Measurements from ENCODE around the gene ZMYND8. TPM values are rescaled to one million over a fixed set of nuclear protein-coding genes. Genes with fewer than 3 reads are reported as not detected.

ZMYND8 gene
- total and polyA plus RNA-seq, 2 of the 8 experiments (the other 6 are each of a cell fraction or from before 2014, with no cell fraction given) = 50.5 to 163 TPM

GRCh38 chr20:47405775-47406325, 49.4 kb upstream of the ZMYND8 start:
- no peak overlapping the region for H3K4me2 ChIP-seq (ENCODE audit: insufficient read depth in 1 of 2, low read depth in 2 of 2, low read length in 2 of 2)
- no peak overlapping the region for H2BK20ac ChIP-seq (ENCODE audit: low read length)
- no peaks in the 10 kb centered on the region for H3K9me3 ChIP-seq (ENCODE audit: insufficient read depth in 2 of 2, low read depth in 1 of 2, low read length in 1 of 2)
- H3K36me3 ChIP-seq (ENCODE audit: control insufficient read depth in 2 of 4, insufficient read depth in 4 of 4, low read length in 3 of 4) = no peaks in the 10 kb centered on the region
- WGBS, 2 experiments (ENCODE audit: extremely low coverage in 1 of 2, insufficient coverage in 1 of 2, insufficient read length in 1 of 2, insufficient replicate concordance in 2 of 2, low coverage in 1 of 2, low lambda C conversion rate in 2 of 2, missing lambda C conversion rate in 1 of 2) = 96% methylated on average over 4 of the region's 4 CpGs; no CpG with 5 or more reads in 1 of the 2 experiments
- no peak overlapping the region for H3K4me3 ChIP-seq (ENCODE audit: extremely low read depth in 1 of 4, insufficient read depth in 2 of 4, low read depth in 3 of 4, low read length in 4 of 4)
- H3K4me1 ChIP-seq (replicated peaks in 1 of 4; ENCODE audit: control insufficient read depth in 3 of 4, insufficient read depth in 4 of 4, low read length in 3 of 4) = no peaks in the 10 kb centered on the region
- H3K18ac ChIP-seq (ENCODE audit: extremely low read depth, low read length) = no peak overlapping the region
- H4K8ac ChIP-seq (ENCODE audit: extremely low read depth, insufficient read depth, low read length) = no peak overlapping the region
- H2BK5ac ChIP-seq (ENCODE audit: low read depth, low read length) = no peak overlapping the region
- ChIA-PET POLR2A (ENCODE audit: partially characterized antibody) (no interaction called here), CTCF (ENCODE audit: partially characterized antibody) (interaction anchor here (0.9 kb wide), 3 partner anchors 22 to 204 kb away, joined by 3 to 4 read pairs (median 3); no protein-coding TSS in a partner anchor)
- no peak overlapping the region for H3K23ac ChIP-seq (ENCODE audit: insufficient read length)
- H2BK15ac ChIP-seq (ENCODE audit: low read length) = no peak overlapping the region
- H3K27ac ChIP-seq (ENCODE audit: low read depth, low read length) = no peak overlapping the region
- no peak overlapping the region for H2BK12ac ChIP-seq (ENCODE audit: low read depth, low read length)
- no peaks in the 10 kb centered on the region for H4K20me1 ChIP-seq (replicated peaks in 1 of 2; ENCODE audit: control insufficient read depth in 1 of 2, insufficient read depth in 2 of 2, low read length in 2 of 2)
- H2BK120ac ChIP-seq (replicated peaks; ENCODE audit: low read depth, low read length) = no peak overlapping the region
- no peak overlapping the region for H4K91ac ChIP-seq (replicated peaks; ENCODE audit: insufficient read length, low read length)
- H3K27me3 ChIP-seq (replicated peaks in 1 of 4; ENCODE audit: control insufficient read depth in 3 of 4, extremely low read depth in 1 of 4, insufficient read depth in 3 of 4, low read length in 3 of 4) = no peaks in the 10 kb centered on the region
- H3K79me1 ChIP-seq (ENCODE audit: low read depth, low read length) = no peaks in the 10 kb centered on the region
- H3K79me2 ChIP-seq (ENCODE audit: control insufficient read depth in 1 of 2, insufficient read depth in 2 of 2, low read length in 2 of 2) = no peaks in the 10 kb centered on the region
- H4K5ac ChIP-seq (ENCODE audit: insufficient read length, low read depth, low read length) = no peak overlapping the region
- no peaks in the 10 kb centered on the region for H3K23me2 ChIP-seq (ENCODE audit: low read depth, low read length)
- no peak overlapping the region for H3K4ac ChIP-seq (replicated peaks; ENCODE audit: insufficient read length, low read depth, low read length)
- no peak overlapping the region for H3K9ac ChIP-seq (replicated peaks in 1 of 4; ENCODE audit: extremely low read depth in 1 of 4, low read depth in 3 of 4, low read length in 3 of 4)
- H3K14ac ChIP-seq (ENCODE audit: insufficient read length) = no peak overlapping the region
- no peak overlapping the region for H2AK5ac ChIP-seq (ENCODE audit: low read depth, low read length)
- FAIRE-seq = no peak
- no peak for DNase-seq (ENCODE audit: low read depth in 1 of 2, low spot score in 2 of 2)
- H2AFZ ChIP-seq (ENCODE audit: low read length) = no peak overlapping the region
- H3K56ac ChIP-seq (replicated peaks; ENCODE audit: insufficient read length, low read depth, low read length) = no peak overlapping the region
- TF ChIP-seq BACH1 (IDR thresholded peaks at IDR 0.05; ENCODE audit: low read length) = no peak
- no peak for TF ChIP-seq FOSL1 (IDR thresholded peaks at IDR 0.05; ENCODE audit: insufficient read depth, low read depth, low read length)
- TF ChIP-seq SRF (IDR thresholded peaks at IDR 0.05; ENCODE audit: low read depth, low read length) = no peak
- TF ChIP-seq CBX5 (IDR thresholded peaks at IDR 0.05; ENCODE audit: low read depth, low read length) = no peak
- no peak for TF ChIP-seq CEBPB (IDR thresholded peaks at IDR 0.05; ENCODE audit: low read depth, low read length)
- no peak for TF ChIP-seq SIRT6 (IDR thresholded peaks at IDR 0.05; ENCODE audit: low read length)
- no peak for TF ChIP-seq EZH2 (IDR thresholded peaks at IDR 0.05; ENCODE audit: low read depth, low read length, severe bottlenecking)
- TF ChIP-seq CHD1 (IDR thresholded peaks at IDR 0.05; ENCODE audit: low read depth, low read length) = no peak

Data from H1 (cell line).